Umbilical cord (tissue), 2 donors: ENCODE data around the gene BRCA2. TPM values are rescaled to one million over a fixed set of nuclear protein-coding genes. Genes with fewer than 3 reads are reported as not detected.

Source experiments
- DNase-seq: peaks from one replicate; pipeline ENCODE4 v3.0.0-alpha.2; 2015; ENCODE audit warnings: low spot score
- total RNA-seq: library from RNA; depleted of rRNA; stranded (reverse); fragments of >200 nt; gene quantifications from one replicate; pipeline ENCODE4 v1.2.3, GENCODE V29; 2014; ENCODE audit warnings: low replicate concordance; ENCODE audit not compliant: insufficient read depth

The BRCA2 gene
- total RNA-seq = 9.6 TPM

GRCh38 chr13:32315238-32316027 lies at the start of gene BRCA2, which contains the start of gene ZAR1L:
TSS of gene BRCA2 (plus strand) at chr13:32315508. CDS start at chr13:32316461, 953 bp downstream.
TSS of gene ZAR1L (minus strand) at chr13:32315363. CDS start at chr13:32311925, 3,438 bp downstream.
- DNase-seq = peak; percentile 94

- peak; percentile 78 for DNase-seq
Observed at GRCh38 chr13:32265726-32266125, 49.6 kb upstream of the BRCA2 start.

- DNase-seq = no peak
Observed at GRCh38 chr13:32266130-32266529, 49.2 kb upstream of the BRCA2 start.

- DNase-seq = no peak
Observed at GRCh38 chr13:32267836-32268439, 47.4 kb upstream of the BRCA2 start.

- DNase-seq = no peak
Observed at GRCh38 chr13:32272021-32272683, 43.2 kb upstream of the BRCA2 start.

GRCh38 chr13:32277839-32278238 lies 37.5 kb upstream of the BRCA2 start:
- no peak for DNase-seq

- no peak for DNase-seq
Observed at GRCh38 chr13:32278426-32278825, 36.9 kb upstream of the BRCA2 start.

GRCh38 chr13:32281096-32281495 lies 34.2 kb upstream of the BRCA2 start:
- DNase-seq = peak; percentile 59

GRCh38 chr13:32282096-32282711 lies 33.1 kb upstream of the BRCA2 start:
- no peak for DNase-seq

GRCh38 chr13:32284927-32285632 lies 30.2 kb upstream of the BRCA2 start:
- peak; percentile 73 for DNase-seq

- DNase-seq = no peak
Observed at GRCh38 chr13:32285633-32285965, 29.7 kb upstream of the BRCA2 start.

- no peak for DNase-seq
Observed at GRCh38 chr13:32297206-32297605, 18.1 kb upstream of the BRCA2 start.

- DNase-seq = no peak
Observed at GRCh38 chr13:32298695-32299094, 16.6 kb upstream of the BRCA2 start.

- no peak for DNase-seq
Observed at GRCh38 chr13:32299893-32300292, 15.4 kb upstream of the BRCA2 start.

- no peak for DNase-seq
Observed at GRCh38 chr13:32300406-32300805, 14.9 kb upstream of the BRCA2 start.

GRCh38 chr13:32300920-32301319 lies 14.4 kb upstream of the BRCA2 start:
- DNase-seq = no peak

- no peak for DNase-seq
Observed at GRCh38 chr13:32302461-32302860, 12.8 kb upstream of the BRCA2 start.

- DNase-seq = no peak
Observed at GRCh38 chr13:32305646-32306045, 9.7 kb upstream of the BRCA2 start.

- peak; percentile 32 for DNase-seq
Observed at GRCh38 chr13:32309312-32310133, 5.8 kb upstream of the BRCA2 start.

GRCh38 chr13:32310134-32310706 lies 5.1 kb upstream of the BRCA2 start:
- DNase-seq = peak; percentile 71
